ENCODE data around the gene TOMM20.

DNA sequence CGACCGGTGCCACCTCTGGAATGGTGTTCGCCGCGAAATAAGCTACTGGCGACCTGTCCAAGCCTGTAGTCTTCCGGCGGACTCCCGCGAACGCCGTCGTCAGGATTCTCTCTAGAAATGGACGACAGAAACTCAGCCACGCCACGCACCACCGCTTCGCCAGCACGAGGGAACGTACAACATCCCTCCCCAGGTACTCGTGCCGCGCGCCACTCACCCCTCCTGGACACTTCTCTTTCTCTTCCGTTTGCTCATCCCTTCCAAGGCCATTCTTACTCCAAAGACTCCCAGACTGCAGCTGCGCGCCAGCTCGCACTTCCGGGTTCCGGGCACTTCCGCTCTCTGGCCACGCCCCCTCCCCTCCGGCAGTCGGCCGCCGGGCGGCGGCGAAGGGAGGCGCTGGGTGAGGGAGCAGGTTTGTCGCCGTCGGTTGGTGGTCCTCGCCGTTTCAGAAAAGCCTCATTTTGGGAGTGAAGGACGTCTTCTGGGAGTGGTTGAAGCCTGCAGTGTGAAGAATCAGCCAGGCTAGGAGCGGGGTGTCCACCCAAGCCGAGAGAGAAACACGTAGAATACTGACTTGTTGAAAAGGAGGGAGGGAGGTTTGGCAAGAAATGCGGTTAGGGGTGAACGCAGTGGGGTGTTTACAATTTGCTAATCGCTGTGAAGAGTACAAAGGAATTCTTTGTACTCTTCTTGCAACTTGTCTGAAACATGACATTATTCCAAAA lies 32.5 kb upstream of the TOMM20 start, which contains the start of gene RBM34:
- TF ChIP-seq, protein P1, sequence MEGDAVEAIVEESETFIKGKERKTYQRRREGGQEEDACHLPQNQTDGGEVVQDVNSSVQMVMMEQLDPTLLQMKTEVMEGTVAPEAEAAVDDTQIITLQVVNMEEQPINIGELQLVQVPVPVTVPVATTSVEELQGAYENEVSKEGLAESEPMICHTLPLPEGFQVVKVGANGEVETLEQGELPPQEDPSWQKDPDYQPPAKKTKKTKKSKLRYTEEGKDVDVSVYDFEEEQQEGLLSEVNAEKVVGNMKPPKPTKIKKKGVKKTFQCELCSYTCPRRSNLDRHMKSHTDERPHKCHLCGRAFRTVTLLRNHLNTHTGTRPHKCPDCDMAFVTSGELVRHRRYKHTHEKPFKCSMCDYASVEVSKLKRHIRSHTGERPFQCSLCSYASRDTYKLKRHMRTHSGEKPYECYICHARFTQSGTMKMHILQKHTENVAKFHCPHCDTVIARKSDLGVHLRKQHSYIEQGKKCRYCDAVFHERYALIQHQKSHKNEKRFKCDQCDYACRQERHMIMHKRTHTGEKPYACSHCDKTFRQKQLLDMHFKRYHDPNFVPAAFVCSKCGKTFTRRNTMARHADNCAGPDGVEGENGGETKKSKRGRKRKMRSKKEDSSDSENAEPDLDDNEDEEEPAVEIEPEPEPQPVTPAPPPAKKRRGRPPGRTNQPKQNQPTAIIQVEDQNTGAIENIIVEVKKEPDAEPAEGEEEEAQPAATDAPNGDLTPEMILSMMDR (IDR thresholded peaks at IDR 0.05; ENCODE audit: low read length), result peak; percentile 18; the same call in 1 of the 2 replicates
- TF ChIP-seq EZH2 (optimal IDR thresholded peaks at IDR 0.05; ENCODE audit: low read depth, low read length) (no peak), EZH2phosphoT487 (IDR thresholded peaks at IDR 0.05; ENCODE audit: low read length) (no peak)
